HG02763 (cell line): ENCODE data around the gene ABLIM2.

ENCODE experiments used
- ATAC-seq: cut with Tn5 transposase; IDR thresholded peaks from one replicate; pipeline ENCODE4 v1.9.1; 2021; ENCODE audit warnings: mild to moderate bottlenecking, moderate library complexity; ENCODE audit not compliant: unreplicated experiment

The ABLIM2 gene

GRCh38 chr4:8033829-8034528, 124.6 kb downstream of the ABLIM2 start:
- ATAC-seq: no peak

GRCh38 chr4:8033067-8033755, 125.4 kb downstream of the ABLIM2 start:
- no peak for ATAC-seq

GRCh38 chr4:8032381-8032780, 126.2 kb downstream of the ABLIM2 start:
- no peak for ATAC-seq

- no peak for ATAC-seq
These were observed 128.4 kb downstream of the ABLIM2 start for GRCh38 chr4:8030121-8030781.

GRCh38 chr4:8029689-8030088, 128.9 kb downstream of the ABLIM2 start:
- ATAC-seq: no peak

GRCh38 chr4:8028884-8029568, 129.6 kb downstream of the ABLIM2 start:
- no peak for ATAC-seq

- ATAC-seq: no peak
These were observed 130.2 kb downstream of the ABLIM2 start for GRCh38 chr4:8028368-8028767.

GRCh38 chr4:8026453-8026852, 132.2 kb downstream of the ABLIM2 start:
- no peak for ATAC-seq

- no peak for ATAC-seq
These were observed 132.9 kb downstream of the ABLIM2 start for GRCh38 chr4:8025668-8026067.

GRCh38 chr4:8024073-8024786, 134.4 kb downstream of the ABLIM2 start:
- no peak for ATAC-seq

- no peak for ATAC-seq
These were observed 134.9 kb downstream of the ABLIM2 start for GRCh38 chr4:8023696-8024033.

- no peak for ATAC-seq
These were observed 135.6 kb downstream of the ABLIM2 start for GRCh38 chr4:8022767-8023695.

- no peak for ATAC-seq
These were observed 136.8 kb downstream of the ABLIM2 start for GRCh38 chr4:8021796-8022195.

- ATAC-seq: no peak
These were observed 138.9 kb downstream of the ABLIM2 start for GRCh38 chr4:8019396-8020365.

- no peak for ATAC-seq
These were observed 142.1 kb downstream of the ABLIM2 start for GRCh38 chr4:8016527-8016926.

- no peak for ATAC-seq
These were observed 143.1 kb downstream of the ABLIM2 start for GRCh38 chr4:8015512-8015911.

GRCh38 chr4:8013976-8014726, 144.5 kb downstream of the ABLIM2 start:
- no peak for ATAC-seq

GRCh38 chr4:8012517-8012916, 146.1 kb downstream of the ABLIM2 start:
- ATAC-seq: no peak
